Smooth muscle cell (in vitro differentiated cells): ENCODE results near the gene TNFRSF14. TPM values are rescaled to one million over a fixed set of nuclear protein-coding genes. Genes with fewer than 3 reads are reported as not detected.

Experiments used
- DNase-seq: peaks from one replicate; lab custom pipeline; 2025; ENCODE audit not compliant: unreplicated experiment; lab: John Stamatoyannopoulos, UW
- H2AFZ ChIP-seq: fragments of 200-600 bp; sonication (generic); 2 replicates; pipeline ENCODE4 v1.6.0; 2016; ENCODE audit warnings: antibody characterized with exemption, low read depth, mild to moderate bottlenecking
- H3F3A ChIP-seq: fragments of 200-600 bp; sonication (generic); 2 replicates; pipeline ENCODE4 v1.6.0; 2017; ENCODE audit warnings: antibody characterized with exemption, low read depth
- H3K27ac ChIP-seq: fragments of 200-600 bp; sonication (generic); 2 replicates; pipeline ENCODE4 v1.5.1; 2016; ENCODE audit warnings: low read depth, mild to moderate bottlenecking
- H3K27me3 ChIP-seq: fragments of 200-600 bp; sonication (generic); 2 replicates; pipeline ENCODE4 v1.6.1; 2016; ENCODE audit warnings: low read depth, mild to moderate bottlenecking
- H3K36me3 ChIP-seq: fragments of 200-600 bp; sonication (generic); 2 replicates; pipeline ENCODE4 v1.5.1; 2016; ENCODE audit warnings: low read depth
- H3K4me1 ChIP-seq: fragments of 200-600 bp; sonication (generic); 2 replicates; pipeline ENCODE4 v1.5.1; 2016; ENCODE audit warnings: low read depth
- H3K4me2 ChIP-seq: fragments of 200-600 bp; sonication (generic); 2 replicates; pipeline ENCODE4 v1.6.0; 2016; ENCODE audit warnings: mild to moderate bottlenecking
- H3K4me3 ChIP-seq: fragments of 200-600 bp; sonication (generic); 2 replicates; pipeline ENCODE4 v1.5.1; 2016; ENCODE audit warnings: mild to moderate bottlenecking
- H3K79me2 ChIP-seq: fragments of 200-600 bp; sonication (generic); 2 replicates; pipeline ENCODE4 v1.6.0; 2016; ENCODE audit warnings: low read depth, mild to moderate bottlenecking
- H3K9ac ChIP-seq: fragments of 200-600 bp; sonication (generic); 2 replicates; pipeline ENCODE4 v1.6.0; 2016; ENCODE audit warnings: low read depth
- H3K9me3 ChIP-seq: fragments of 200-600 bp; sonication (generic); replicated peaks from 2 replicates; pipeline ENCODE4 v1.5.1; 2016; ENCODE audit warnings: low read depth
- H4K20me1 ChIP-seq: fragments of 200-600 bp; sonication (generic); 2 replicates; pipeline ENCODE4 v1.6.0; 2016; ENCODE audit warnings: low read depth
- WGBS: methylation state at CpG from one replicate; pipeline ENCODE4 v1.1.7; 2016; ENCODE audit warnings: low lambda C conversion rate; 5-methylcytosine and 5-hydroxymethylcytosine counted together
- polyA plus RNA-seq: library from polyadenylated mRNA; unstranded; fragments of >200 nt; fragmentation: Nextera tagmentation; extraction: Ambion mirVana; gene quantifications from 2 replicates; pipeline ENCODE4 v1.2.1, GENCODE V29; 2016
- total RNA-seq: library from RNA; depleted of rRNA; stranded (reverse); fragments of >200 nt; gene quantifications from 2 replicates; pipeline ENCODE4 v1.2.3, GENCODE V29; 2014
- TF ChIP-seq, protein P1 (sequence below): fragments of 200-600 bp; sonication (generic); IDR thresholded peaks from 2 replicates; pipeline ENCODE4 v1.5.1; 2017; ENCODE audit warnings: borderline replicate concordance, mild to moderate bottlenecking, antibody characterized with exemption; ENCODE audit not compliant: insufficient read depth, poor library complexity, severe bottlenecking

The TNFRSF14 gene
- total and polyA plus RNA-seq, 2 experiments from 2014 or later, result not detected

DNA sequence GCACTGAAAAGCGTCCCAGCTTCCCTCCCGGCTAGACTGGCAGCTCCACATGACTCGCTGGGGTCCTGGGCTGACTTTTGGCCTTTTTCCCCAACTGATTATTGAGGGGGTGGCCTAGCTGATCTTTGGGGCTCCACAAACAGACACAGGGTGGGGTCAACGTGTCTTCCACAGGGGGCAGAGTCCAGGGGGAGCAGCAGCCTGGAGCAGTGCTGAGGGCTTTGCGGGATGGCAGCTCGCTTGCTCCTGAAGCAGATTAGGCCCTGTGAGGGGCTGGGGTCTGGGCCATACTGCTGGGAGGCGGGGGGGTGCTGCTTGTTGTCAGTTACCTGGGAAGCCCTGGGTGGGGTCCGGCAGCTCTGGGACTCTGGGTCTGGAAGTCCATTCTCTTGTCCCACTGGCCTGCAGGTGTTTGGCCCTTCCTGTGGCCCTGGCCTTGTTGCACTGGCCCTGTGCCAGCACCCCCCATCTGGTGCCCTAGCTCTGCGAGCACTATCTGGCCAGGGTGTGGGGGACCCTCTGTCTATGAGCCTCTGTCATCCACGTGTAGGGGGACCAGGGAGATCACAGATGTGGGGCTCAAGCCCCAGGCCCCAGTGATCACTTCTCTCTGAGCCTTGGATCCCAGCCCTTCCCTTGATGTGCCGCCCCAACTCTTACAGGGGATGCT lies 13.8 kb upstream of the TNFRSF14 start:
- H3K27me3 ChIP-seq, result peaks cover 3% of the 10 kb centered on the region
- no peaks in the 10 kb centered on the region for H3K9me3 ChIP-seq
- no peak for DNase-seq
- no peaks in the 10 kb centered on the region for H3K36me3 ChIP-seq
- no peak overlapping the region for H3K27ac ChIP-seq
- no peak overlapping the region for H2AFZ ChIP-seq
- H3K4me3 ChIP-seq, result no peak overlapping the region
- 86% methylated on average over 11 of the region's 11 CpGs for WGBS
- H3K4me1 ChIP-seq, result peaks cover 46% of the 10 kb centered on the region
- H3K79me2 ChIP-seq, result no peaks in the 10 kb centered on the region
- H3K4me2 ChIP-seq, result no peak overlapping the region
- TF ChIP-seq, protein P1, sequence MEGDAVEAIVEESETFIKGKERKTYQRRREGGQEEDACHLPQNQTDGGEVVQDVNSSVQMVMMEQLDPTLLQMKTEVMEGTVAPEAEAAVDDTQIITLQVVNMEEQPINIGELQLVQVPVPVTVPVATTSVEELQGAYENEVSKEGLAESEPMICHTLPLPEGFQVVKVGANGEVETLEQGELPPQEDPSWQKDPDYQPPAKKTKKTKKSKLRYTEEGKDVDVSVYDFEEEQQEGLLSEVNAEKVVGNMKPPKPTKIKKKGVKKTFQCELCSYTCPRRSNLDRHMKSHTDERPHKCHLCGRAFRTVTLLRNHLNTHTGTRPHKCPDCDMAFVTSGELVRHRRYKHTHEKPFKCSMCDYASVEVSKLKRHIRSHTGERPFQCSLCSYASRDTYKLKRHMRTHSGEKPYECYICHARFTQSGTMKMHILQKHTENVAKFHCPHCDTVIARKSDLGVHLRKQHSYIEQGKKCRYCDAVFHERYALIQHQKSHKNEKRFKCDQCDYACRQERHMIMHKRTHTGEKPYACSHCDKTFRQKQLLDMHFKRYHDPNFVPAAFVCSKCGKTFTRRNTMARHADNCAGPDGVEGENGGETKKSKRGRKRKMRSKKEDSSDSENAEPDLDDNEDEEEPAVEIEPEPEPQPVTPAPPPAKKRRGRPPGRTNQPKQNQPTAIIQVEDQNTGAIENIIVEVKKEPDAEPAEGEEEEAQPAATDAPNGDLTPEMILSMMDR, result no peak
- no peaks in the 10 kb centered on the region for H3F3A ChIP-seq
- no peak overlapping the region for H3K9ac ChIP-seq
- no peaks in the 10 kb centered on the region for H4K20me1 ChIP-seq

DNA sequence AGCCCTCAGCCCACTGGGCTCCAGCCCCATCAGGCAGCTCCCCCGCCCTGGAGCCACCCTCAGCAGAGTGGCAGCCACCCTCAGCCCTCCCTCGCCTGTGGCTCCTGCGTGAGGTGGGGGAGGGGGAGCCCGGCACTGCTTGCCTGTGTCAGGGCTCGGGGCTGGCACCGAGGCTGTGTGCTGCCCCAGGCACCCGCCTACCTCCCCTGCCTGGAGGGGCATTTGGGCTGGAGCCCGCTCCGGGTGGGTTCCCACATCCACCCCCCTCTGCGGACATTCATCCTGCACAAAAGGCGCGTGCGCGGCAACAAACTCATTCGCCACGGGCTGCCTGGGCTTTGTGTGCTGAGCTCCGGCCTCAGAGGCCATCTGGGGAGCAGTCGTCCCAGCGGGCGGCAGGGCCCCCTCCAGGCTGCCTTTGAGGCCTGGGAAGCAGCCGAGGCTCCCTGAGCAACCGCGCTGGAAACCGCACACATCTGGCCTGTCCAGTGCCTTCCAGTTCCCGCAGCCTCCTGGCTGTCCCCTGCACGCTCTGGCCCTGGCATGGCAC lies 12.6 kb upstream of the TNFRSF14 start:
- DNase-seq, result no peak
- 38% methylated on average over 18 of the region's 26 CpGs for WGBS

GRCh38 chr1:2544093-2544874 lies 11.9 kb upstream of the TNFRSF14 start:
- H3K4me3 ChIP-seq, result no peak overlapping the region
- no peak overlapping the region for H3K27ac ChIP-seq
- DNase-seq, result no peak
- TF ChIP-seq, protein P1, result no peak
- H3K27me3 ChIP-seq, result peaks cover 3% of the 10 kb centered on the region
- H3K79me2 ChIP-seq, result no peaks in the 10 kb centered on the region
- peaks cover 60% of the 10 kb centered on the region for H3K4me1 ChIP-seq
- H3K36me3 ChIP-seq, result no peaks in the 10 kb centered on the region
- H3K9me3 ChIP-seq, result no peaks in the 10 kb centered on the region
- H4K20me1 ChIP-seq, result no peaks in the 10 kb centered on the region
- no peak overlapping the region for H3K9ac ChIP-seq
- no peaks in the 10 kb centered on the region for H3F3A ChIP-seq
- WGBS, result 67% methylated on average over 26 of the region's 26 CpGs
- H3K4me2 ChIP-seq, result no peak overlapping the region
- H2AFZ ChIP-seq, result no peak overlapping the region

More for the DNA sequence above, 12.6 kb upstream of the TNFRSF14 start:
- no peak overlapping the region for H3K9ac ChIP-seq
- no peaks in the 10 kb centered on the region for H3K79me2 ChIP-seq
- no peaks in the 10 kb centered on the region for H3K9me3 ChIP-seq
- H3F3A ChIP-seq, result no peaks in the 10 kb centered on the region
- H3K27me3 ChIP-seq, result peaks cover 3% of the 10 kb centered on the region
- TF ChIP-seq, protein P1, result no peak
- H2AFZ ChIP-seq, result no peak overlapping the region
- H4K20me1 ChIP-seq, result no peaks in the 10 kb centered on the region
- peaks cover 56% of the 10 kb centered on the region for H3K4me1 ChIP-seq
- no peaks in the 10 kb centered on the region for H3K36me3 ChIP-seq
- no peak overlapping the region for H3K4me3 ChIP-seq
- H3K27ac ChIP-seq, result no peak overlapping the region
- H3K4me2 ChIP-seq, result no peak overlapping the region
